CD4-positive, alpha-beta T cell treated with Interleukin-4 for 1 hour (primary cell): Measurements from ENCODE around the gene MED25.

Experiments
- DNase-seq, 2 donors: peaks; one replicate each; pipeline ENCODE4 v3.0.0-alpha.2; 2020 to 2022

MED25 gene

GRCh38 chr19:49799798-49800376 lies 18.2 kb upstream of the MED25 start:
- DNase-seq, result no peak

GRCh38 chr19:49800771-49801170 lies 17.3 kb upstream of the MED25 start:
- no peak for DNase-seq

GRCh38 chr19:49801401-49801888 lies 16.6 kb upstream of the MED25 start:
- DNase-seq, result no peak

GRCh38 chr19:49801966-49802661 lies 16.0 kb upstream of the MED25 start:
- no peak for DNase-seq

- no peak for DNase-seq
Observed at GRCh38 chr19:49802836-49803528, 15.1 kb upstream of the MED25 start.

GRCh38 chr19:49803529-49803856 lies 14.6 kb upstream of the MED25 start:
- DNase-seq, result no peak

GRCh38 chr19:49805822-49806619 lies 12.1 kb upstream of the MED25 start:
- no peak for DNase-seq

GRCh38 chr19:49806620-49806959 lies 11.5 kb upstream of the MED25 start:
- no peak for DNase-seq

GRCh38 chr19:49807058-49807903 lies 10.8 kb upstream of the MED25 start:
- DNase-seq, result peak in 1 of 2 donors; percentile 48

GRCh38 chr19:49807904-49808675 lies 10.0 kb upstream of the MED25 start:
- no peak for DNase-seq

- peak; percentile 90 to 91 for DNase-seq
Observed at GRCh38 chr19:49808711-49809159, 9.4 kb upstream of the MED25 start.

GRCh38 chr19:49809160-49809940 lies 8.7 kb upstream of the MED25 start:
- peak; percentile 64 to 68 for DNase-seq

GRCh38 chr19:49809941-49810389 lies 8.1 kb upstream of the MED25 start:
- DNase-seq, result no peak

GRCh38 chr19:49811328-49811727 lies 6.8 kb upstream of the MED25 start:
- DNase-seq, result no peak

GRCh38 chr19:49812452-49812996 lies 5.6 kb upstream of the MED25 start:
- DNase-seq, result no peak

- DNase-seq, result peak; percentile 98 to 99
Observed at GRCh38 chr19:49812997-49813861, 4.9 kb upstream of the MED25 start, which contains the start of gene FUZ. TSS of gene FUZ (minus strand) at chr19:49813292. CDS start at chr19:49813106, 186 bp downstream.

GRCh38 chr19:49814010-49814409 lies 4.1 kb upstream of the MED25 start:
- DNase-seq, result no peak

GRCh38 chr19:49816590-49816989 lies 1.5 kb upstream of the MED25 start:
- no peak for DNase-seq
